B cell (primary cell): ENCODE results near the gene MFN2.

Source experiments
- EZH2 ChIP-seq: IDR thresholded peaks from 2 replicates; pipeline ENCODE4 v1.6.1; 2012; ENCODE audit warnings: borderline replicate concordance, low read depth, mild to moderate bottlenecking, moderate library complexity, low read length; ENCODE audit not compliant: insufficient read depth, poor library complexity, severe bottlenecking
- TF ChIP-seq, protein P1 (sequence below): fragments of 200-600 bp; IDR thresholded peaks from one replicate; pipeline ENCODE4 v1.8.0; 2022; ENCODE audit warnings: antibody characterized with exemption, mild to moderate bottlenecking

GRCh38 chr1:12015001-12015491 lies 34.8 kb downstream of the MFN2 start:
- TF ChIP-seq, protein P1, sequence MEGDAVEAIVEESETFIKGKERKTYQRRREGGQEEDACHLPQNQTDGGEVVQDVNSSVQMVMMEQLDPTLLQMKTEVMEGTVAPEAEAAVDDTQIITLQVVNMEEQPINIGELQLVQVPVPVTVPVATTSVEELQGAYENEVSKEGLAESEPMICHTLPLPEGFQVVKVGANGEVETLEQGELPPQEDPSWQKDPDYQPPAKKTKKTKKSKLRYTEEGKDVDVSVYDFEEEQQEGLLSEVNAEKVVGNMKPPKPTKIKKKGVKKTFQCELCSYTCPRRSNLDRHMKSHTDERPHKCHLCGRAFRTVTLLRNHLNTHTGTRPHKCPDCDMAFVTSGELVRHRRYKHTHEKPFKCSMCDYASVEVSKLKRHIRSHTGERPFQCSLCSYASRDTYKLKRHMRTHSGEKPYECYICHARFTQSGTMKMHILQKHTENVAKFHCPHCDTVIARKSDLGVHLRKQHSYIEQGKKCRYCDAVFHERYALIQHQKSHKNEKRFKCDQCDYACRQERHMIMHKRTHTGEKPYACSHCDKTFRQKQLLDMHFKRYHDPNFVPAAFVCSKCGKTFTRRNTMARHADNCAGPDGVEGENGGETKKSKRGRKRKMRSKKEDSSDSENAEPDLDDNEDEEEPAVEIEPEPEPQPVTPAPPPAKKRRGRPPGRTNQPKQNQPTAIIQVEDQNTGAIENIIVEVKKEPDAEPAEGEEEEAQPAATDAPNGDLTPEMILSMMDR: no peak
- no peak for TF ChIP-seq EZH2
